NOMO-1 (cell line): ENCODE measurements around the gene CCDC93.
"Not testable (repeated sequence)": the region's sequence is repeated elsewhere in the genome, so short reads cannot be mapped to it uniquely, and the experiment has no call there.

Experiments used
- DNase-seq, 2 experiments: peaks; one replicate each; lab custom pipeline; 2025; ENCODE audit not compliant: unreplicated experiment in 2 of 2; lab: John Stamatoyannopoulos, UW

The CCDC93 gene

DNA sequence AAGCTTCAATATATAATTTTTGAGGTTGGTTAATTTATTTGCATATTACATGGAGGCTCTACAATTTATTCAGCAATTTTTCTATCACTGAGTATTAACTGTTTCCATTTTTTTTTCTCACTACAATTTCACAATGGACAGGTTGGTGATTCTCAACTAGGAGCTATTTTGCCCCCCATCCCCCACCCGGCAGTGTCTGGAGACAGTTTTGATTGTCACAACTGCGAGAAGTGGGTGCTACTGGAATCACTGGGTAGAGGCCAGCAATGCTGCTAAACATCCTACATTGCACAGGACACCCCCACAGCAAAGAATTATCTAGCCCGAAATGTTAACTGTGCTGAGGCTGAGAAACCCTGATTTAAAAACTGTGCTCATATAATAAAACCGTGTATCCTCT, 82.6 kb downstream of the CCDC93 start:
- no peak for DNase-seq

DNA sequence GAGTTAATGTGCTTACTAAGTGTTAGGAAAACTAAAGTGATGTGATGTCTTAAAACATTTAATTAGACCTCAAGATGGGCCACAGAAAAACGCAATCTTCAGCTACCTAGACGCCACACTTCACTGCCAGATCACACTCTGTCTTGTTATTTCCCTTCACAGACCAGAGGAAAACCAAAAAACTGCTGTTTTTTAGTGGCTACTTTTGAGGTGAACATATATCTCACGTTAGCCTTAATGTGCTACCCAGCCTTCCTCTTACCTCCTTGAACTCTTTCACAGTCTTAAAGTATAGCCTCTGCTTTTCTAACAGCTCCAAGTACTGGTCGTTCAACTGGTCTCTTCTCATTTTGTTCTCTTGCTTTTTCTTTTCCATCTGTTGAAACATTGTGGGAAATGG, 83.1 kb downstream of the CCDC93 start:
- DNase-seq = no peak

DNA sequence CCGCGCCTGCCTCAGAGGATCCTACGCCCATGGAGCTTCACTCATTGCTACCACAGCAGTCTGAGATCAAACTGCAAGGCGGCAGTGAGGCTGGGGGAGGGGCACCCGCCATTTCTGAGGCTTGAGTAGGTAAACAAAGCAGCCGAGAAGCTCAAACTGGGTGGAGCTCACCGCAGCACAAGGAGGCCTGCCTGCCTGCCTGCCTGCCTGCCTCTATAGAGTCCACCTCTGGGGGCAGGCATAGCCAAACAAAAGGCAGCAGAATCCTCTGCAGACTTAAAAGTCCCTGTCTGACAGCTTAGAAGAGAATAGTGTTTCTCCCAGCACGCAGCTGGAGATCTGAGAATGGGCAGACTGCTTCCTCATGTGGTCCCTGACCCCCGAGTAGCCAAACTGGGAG, 90.4 kb downstream of the CCDC93 start:
- DNase-seq = not testable (repeated sequence)

DNA sequence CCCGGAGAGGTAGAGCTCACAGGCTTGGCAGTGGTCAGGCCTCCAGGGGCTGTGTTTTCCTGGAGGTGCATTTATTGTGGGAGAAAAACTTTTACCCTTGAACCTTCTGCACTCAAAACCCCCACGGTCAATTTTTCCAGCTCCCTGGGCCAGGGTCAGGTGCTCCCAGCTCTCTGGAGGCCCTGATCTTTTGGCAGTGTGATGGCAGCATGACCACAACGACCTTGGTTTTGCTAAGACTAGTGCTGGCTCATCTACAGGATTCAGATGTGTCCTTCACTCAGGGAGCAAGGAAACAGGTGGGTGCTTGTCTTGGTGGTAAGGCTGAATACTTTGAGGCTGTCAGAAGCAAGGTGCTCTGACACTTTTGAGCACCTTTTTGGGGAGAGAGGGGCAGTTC, 92.3 kb downstream of the CCDC93 start:
- no peak for DNase-seq

DNA sequence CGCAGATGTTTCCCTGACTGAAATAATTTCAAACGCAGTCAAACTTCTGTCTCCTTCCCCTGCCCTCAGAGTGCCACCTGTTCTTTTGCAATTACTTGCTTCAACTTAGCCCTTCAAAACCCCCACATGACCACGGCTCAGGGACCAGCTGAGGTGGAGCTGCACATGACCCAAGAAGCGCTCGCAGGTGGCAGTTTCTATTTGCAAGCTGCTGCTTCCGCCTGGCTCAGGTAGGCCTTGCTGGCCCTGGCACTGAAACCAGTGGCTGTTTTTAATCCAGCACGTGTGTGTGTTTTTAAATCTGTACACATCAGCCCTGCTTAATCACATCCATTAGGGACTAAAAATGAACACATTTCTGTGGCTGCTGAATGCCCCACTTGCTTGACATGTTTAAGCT, 95.3 kb downstream of the CCDC93 start:
- DNase-seq = no peak

DNA sequence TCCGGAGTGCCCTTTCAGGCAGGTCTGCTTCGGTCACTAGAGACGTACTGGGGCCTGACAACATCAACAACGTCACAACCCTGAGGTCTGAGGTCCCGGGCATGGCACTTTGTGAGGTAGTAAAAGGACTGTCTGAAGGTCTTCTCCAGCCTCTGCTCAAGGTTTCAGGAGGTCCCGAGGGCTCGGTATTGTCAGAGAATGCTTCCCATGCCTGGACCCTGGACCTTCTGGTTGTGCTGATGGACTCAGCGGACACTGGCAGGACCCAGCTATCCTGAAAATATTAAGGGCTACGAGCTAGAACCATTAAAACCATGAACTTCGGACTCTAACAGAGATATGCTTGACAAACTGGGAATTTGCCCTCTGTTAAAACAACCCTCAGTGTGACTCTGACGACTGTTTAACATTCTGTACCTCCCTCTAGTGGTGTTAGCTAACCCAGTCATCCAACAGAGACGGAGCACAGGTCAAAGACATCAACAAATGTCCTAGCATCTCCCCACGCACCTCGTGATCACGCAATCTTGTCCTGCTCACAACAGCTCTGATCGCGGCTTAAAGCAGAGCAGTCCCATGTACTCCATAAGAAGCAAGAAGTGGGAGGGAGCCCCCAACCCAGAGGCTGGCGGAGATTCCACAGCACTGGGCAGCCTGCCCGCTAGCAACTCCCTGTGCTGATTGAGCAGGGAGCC, 96.5 kb downstream of the CCDC93 start:
- no peak for DNase-seq

DNA sequence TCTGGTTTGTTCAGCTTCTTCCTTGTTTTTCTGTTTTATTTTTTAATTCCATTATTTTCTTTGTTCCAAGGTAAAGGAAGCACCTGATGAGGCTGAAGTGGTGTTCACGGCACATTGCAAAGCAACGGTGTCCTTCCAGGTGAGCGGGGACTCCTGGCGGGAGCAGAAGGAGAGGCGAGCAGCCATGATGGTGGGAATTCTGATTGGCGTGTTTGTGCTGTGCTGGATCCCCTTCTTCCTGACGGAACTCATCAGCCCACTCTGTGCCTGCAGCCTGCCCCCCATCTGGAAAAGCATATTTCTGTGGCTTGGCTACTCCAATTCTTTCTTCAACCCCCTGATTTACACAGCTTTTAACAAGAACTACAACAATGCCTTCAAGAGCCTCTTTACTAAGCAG, 110.9 kb downstream of the CCDC93 start:
- no peak for DNase-seq

DNA sequence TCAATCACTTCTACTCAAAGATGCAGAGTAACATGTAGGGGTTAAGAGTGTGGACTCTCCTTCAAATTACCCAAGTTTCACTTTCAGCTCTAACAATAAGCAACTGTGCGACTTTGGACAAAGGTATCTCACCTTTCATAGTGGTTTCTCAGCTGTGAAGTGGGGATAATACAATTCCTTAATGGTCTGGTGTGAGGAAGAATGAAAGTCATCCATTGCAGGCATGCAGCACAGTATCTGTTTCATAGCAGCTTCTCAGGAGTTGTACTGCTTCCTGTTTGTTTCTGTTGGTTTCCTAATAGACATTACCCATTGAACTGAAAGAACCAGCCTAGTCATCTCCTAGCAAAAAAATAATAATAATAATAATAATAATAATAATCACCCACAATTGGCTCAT, 125.0 kb downstream of the CCDC93 start:
- DNase-seq = no peak

DNA sequence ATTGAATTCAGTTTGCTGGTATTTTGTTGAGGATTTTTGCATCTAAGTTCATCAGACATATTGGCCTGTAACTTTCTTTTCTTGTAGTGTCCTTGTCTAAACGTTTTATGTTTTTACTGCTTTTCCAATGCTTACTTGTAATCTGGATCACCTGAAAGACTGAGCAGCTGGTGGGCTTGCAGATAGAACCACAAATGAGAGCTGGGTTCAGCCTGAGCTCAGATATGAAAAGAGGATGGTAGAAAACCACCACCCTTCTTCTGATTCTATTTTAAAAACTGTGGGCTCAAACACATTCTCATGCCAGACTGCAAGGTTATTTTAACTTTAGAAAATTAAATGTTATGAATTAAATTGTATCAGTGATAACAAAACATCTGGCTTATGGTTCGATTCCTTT, 128.6 kb downstream of the CCDC93 start:
- no peak for DNase-seq

DNA sequence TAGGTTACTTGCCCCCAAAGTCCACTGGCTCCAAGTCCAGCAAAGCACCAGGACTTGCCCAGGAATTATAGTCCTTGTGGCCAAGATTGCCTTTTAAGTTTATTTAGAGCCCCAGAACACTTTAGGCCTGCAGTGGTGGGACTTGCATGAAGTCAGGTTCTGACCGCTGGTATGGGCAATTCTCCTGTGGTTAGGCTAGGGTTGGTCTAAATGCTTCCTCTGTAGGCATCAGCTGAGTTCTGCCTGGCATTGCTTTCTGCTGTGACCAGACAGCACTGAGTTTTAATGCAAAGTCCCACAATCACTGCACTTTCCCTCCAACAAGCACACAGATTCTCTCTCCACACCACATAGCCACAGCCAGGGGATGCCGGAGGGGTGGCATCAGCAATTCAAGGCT, 134.9 kb downstream of the CCDC93 start:
- no peak for DNase-seq

DNA sequence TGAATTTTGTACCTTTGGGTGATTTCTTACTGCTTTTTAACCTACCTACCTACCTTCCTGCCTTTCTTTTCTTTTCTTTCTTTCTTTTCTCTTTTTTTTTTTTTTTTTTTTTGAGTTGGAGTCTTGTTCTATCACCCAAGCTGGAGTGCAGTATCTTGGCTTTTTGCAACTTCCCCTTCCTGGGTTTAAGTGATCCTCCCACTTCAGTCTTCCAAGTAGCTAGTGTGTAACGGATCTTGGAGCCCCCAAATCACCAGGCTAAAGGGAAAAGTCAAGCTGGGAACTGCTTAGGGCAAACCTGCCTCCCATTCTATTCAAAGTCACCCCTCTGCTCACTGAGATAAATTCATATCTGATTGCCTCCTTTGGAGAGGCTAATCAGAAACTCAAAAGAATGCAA, 138.1 kb downstream of the CCDC93 start:
- no peak for DNase-seq
